ENCODE measurements around the gene SNAP91. TPM values are rescaled to one million over a fixed set of nuclear protein-coding genes. Genes with fewer than 3 reads are reported as not detected.

The SNAP91 gene
- total RNA-seq, 1 donor from 2014 or later, result not detected

GRCh38 chr6:83511901-83512681, 196.8 kb downstream of the SNAP91 start, which contains the start of gene PRSS35:
Gene PRSS35, plus strand, starts transcription at chr6:83512534. Its CDS starts 10,908 bp downstream, at chr6:83523442.
- POLR2A ChIA-PET, result no interaction called here
- Mint-ChIP-seq H3K4me3 (peak within 1 kb of the TSS; percentile 24), H3K27ac (no peak within 1 kb of the TSS), H3K4me1 (peaks cover 9% of the 10 kb centered on the region), H3K9me3 (no peaks in the 10 kb centered on the region), H3K27me3 (peaks cover 21% of the 10 kb centered on the region), H3K36me3 (ENCODE audit: low read depth) (no peaks in the 10 kb centered on the region)
- CTCF ChIA-PET, result interaction anchor here (0.7 to 4.4 kb wide), 5 partner anchors 290 to 1240 kb away, joined by 3 to 29 read pairs (median 3); partner anchors contain the start of genes DOP1A and UBE3D
- TF ChIP-seq CTCF (IDR thresholded peaks at IDR 0.05), result no peak
- ATAC-seq (ENCODE audit: low read depth) (no peak), DNase-seq (no peak)
- intact Hi-C loops (cut with micrococcal nuclease), result no loop called here

DNA sequence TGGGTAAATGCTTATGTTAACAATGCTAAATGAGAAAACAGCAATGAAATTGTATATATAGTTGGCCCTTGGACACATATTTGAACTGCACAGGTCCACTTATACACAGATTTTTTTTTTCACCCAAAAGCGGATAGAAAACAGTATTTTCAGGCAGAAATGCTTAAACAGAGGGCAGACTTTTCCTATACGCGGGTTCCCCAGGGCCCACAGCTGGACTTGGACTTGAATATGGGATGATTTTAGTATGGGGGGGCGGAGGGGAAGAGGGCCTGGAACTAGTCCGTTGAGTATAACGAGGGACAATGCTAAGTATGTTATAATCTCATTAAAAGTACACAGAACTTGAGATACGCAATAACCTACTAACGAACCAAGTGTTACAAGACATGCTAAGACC, 197.6 kb downstream of the SNAP91 start:
- H3K9me3 Mint-ChIP-seq, result no peaks in the 10 kb centered on the region
- POLR2A ChIA-PET, result no interaction called here
- H3K4me1 Mint-ChIP-seq, result peaks cover 9% of the 10 kb centered on the region
- H3K27me3 Mint-ChIP-seq, result peaks cover 19% of the 10 kb centered on the region
- DNase-seq (no peak), ATAC-seq (ENCODE audit: low read depth) (no peak)
- intact Hi-C loops (cut with micrococcal nuclease), result no loop called here
- no peaks in the 10 kb centered on the region for H3K36me3 Mint-ChIP-seq (ENCODE audit: low read depth)
- no peak overlapping the region for H3K27ac Mint-ChIP-seq
- CTCF ChIA-PET, result interaction anchor here (0.7 to 4.4 kb wide), 3 partner anchors 289 to 445 kb away, joined by 3 to 29 read pairs (median 3); partner anchors contain the start of genes DOP1A and UBE3D
- H3K4me3 Mint-ChIP-seq, result no peak overlapping the region
- no peak for TF ChIP-seq CTCF (IDR thresholded peaks at IDR 0.05)

DNA sequence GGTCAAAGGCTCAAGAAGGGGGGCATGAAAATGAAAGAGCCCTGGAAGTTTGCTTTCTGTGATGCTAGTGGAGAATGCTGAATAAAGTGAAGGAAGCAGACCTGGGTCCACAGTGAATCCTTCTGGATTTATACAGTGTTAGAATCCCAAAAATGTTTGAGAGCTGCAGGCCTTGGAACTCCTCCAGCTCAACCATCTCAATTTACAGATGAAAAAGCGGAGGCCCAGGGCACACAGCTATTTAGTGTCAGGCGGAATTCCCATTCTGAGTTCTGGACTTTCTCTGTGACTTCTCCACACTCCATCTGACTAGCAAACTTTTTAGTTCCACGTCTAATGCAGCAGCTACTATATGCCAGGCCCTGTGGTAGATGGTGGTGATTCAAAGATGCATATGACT, 198.1 kb downstream of the SNAP91 start:
- intact Hi-C loops (cut with micrococcal nuclease), result no loop called here
- ChIA-PET CTCF (no interaction called here), POLR2A (no interaction called here)
- no peak overlapping the region for H3K4me3 Mint-ChIP-seq
- DNase-seq (no peak), ATAC-seq (ENCODE audit: low read depth) (no peak)
- H3K27me3 Mint-ChIP-seq, result peaks cover 19% of the 10 kb centered on the region
- no peak overlapping the region for H3K27ac Mint-ChIP-seq
- H3K9me3 Mint-ChIP-seq, result no peaks in the 10 kb centered on the region
- TF ChIP-seq CTCF (IDR thresholded peaks at IDR 0.05), result no peak
- peaks cover 9% of the 10 kb centered on the region for H3K4me1 Mint-ChIP-seq
- H3K36me3 Mint-ChIP-seq (ENCODE audit: low read depth), result no peaks in the 10 kb centered on the region

DNA sequence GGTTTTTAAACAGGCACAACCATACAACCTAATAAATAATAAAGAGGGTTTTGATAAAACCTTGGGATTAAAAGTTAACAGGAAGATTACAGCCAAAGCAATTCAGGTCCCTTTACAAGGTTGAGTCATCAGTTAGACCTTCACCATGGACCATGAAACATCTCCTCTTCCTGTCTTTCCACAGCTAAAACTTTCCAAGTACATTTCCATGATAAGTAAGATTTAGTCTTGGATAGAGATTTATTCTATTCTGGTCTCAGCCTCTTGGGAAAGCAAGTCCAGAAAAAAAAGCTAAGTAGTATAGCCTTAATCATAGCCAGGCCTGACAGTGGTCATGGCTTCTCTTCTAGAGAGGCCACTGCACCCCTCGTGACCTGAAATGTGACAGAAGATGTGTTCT, 199.5 kb downstream of the SNAP91 start:
- DNase-seq (no peak), ATAC-seq (ENCODE audit: low read depth) (no peak)
- POLR2A ChIA-PET, result no interaction called here
- intact Hi-C loops (cut with micrococcal nuclease), result no loop called here
- H3K9me3 Mint-ChIP-seq, result no peaks in the 10 kb centered on the region
- no peaks in the 10 kb centered on the region for H3K36me3 Mint-ChIP-seq (ENCODE audit: low read depth)
- H3K4me3 Mint-ChIP-seq, result no peak overlapping the region
- H3K27ac Mint-ChIP-seq, result no peak overlapping the region
- CTCF ChIA-PET, result no interaction called here
- H3K4me1 Mint-ChIP-seq, result peaks cover 9% of the 10 kb centered on the region
- no peak for TF ChIP-seq CTCF (IDR thresholded peaks at IDR 0.05)
- H3K27me3 Mint-ChIP-seq, result peaks cover 19% of the 10 kb centered on the region

- CTCF ChIA-PET, result interaction anchor here (1.2 to 1.8 kb wide), 3 partner anchors 9 to 1235 kb away, joined by 3 to 5 read pairs (median 4); no protein-coding TSS in a partner anchor
- H3K27ac Mint-ChIP-seq, result no peak overlapping the region
These were observed 203.5 kb downstream of the SNAP91 start for GRCh38 chr6:83505356-83505755.

More at GRCh38 chr6:83505356-83505755, 203.5 kb downstream of the SNAP91 start:
- H3K27me3 Mint-ChIP-seq, result no peaks in the 10 kb centered on the region
- no peaks in the 10 kb centered on the region for H3K4me1 Mint-ChIP-seq
- no peaks in the 10 kb centered on the region for H3K36me3 Mint-ChIP-seq (ENCODE audit: low read depth)
- TF ChIP-seq CTCF (IDR thresholded peaks at IDR 0.05), result no peak
- peaks cover 9% of the 10 kb centered on the region for H3K9me3 Mint-ChIP-seq
- no peak for ATAC-seq (ENCODE audit: low read depth)
- H3K4me3 Mint-ChIP-seq, result no peak overlapping the region
- no peak for DNase-seq
- intact Hi-C loops (cut with micrococcal nuclease), result no loop called here
- POLR2A ChIA-PET, result no interaction called here

Other genes with a start within 250 kb of the SNAP91 start
- not detected in 2 replicates for gene PRSS35, start 196.6 kb downstream of the SNAP91 start, total RNA-seq
- not detected in 2 replicates for gene RIPPLY2, start 144.3 kb upstream of the SNAP91 start, total RNA-seq
- 35.7 and 37.3 TPM in 2 replicates for gene CYB5R4, start 150.6 kb upstream of the SNAP91 start, total RNA-seq